Measurements from ENCODE around the gene SBNO1.
"Not testable (repeated sequence)": the region's sequence is repeated elsewhere in the genome, so short reads cannot be mapped to it uniquely, and the experiment has no call there.

Gene SBNO1

GRCh38 chr12:123351349-123351748 lies 13.3 kb downstream of the SBNO1 start:
- Histone ChIP-seq H3K4me3 (ENCODE audit: insufficient read depth, low read depth, low read length) (no peak overlapping the region), H3K9me3 (ENCODE audit: control insufficient read depth, low read length) (no peaks in the 10 kb centered on the region), H3K27me3 (ENCODE audit: control insufficient read depth, insufficient read depth, low read length, poor library complexity, severe bottlenecking) (no peaks in the 10 kb centered on the region), H3K27ac (ENCODE audit: insufficient read depth, low read depth, low read length, poor library complexity, severe bottlenecking) (no peak overlapping the region), H3K36me3 (ENCODE audit: control insufficient read depth, insufficient read depth, low read length) (peaks cover 15% of the 10 kb centered on the region), H3K4me1 (ENCODE audit: control insufficient read depth, insufficient read depth, low read length) (no peaks in the 10 kb centered on the region)
- WGBS, 2 experiments, result 94 to 98% methylated on average over 2 of the region's 2 CpGs

DNA sequence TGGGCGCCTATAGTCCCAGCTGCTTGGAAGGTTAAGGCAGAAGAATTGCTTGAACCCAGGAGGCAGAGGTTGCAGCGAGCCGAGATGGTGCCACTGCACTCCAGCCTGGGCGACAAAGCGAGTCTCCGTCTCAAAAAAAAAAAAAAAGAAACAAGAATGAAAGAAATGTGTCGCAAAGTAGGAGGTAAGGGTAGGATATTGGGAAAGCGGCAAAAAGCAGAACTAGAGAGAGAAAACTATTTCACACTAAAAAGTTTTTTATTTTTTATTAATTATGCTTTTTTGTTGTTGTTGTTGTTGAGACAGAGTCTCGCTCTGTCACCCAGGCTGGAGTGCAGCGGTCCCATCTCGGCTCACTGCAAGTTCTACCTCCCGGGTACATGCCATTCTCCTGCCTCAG lies 17.7 kb downstream of the SBNO1 start:
- peaks cover 30% of the 10 kb centered on the region for H3K36me3 ChIP-seq (ENCODE audit: control insufficient read depth, insufficient read depth, low read length)
- no peaks in the 10 kb centered on the region for H3K4me1 ChIP-seq (ENCODE audit: control insufficient read depth, insufficient read depth, low read length)
- no peak overlapping the region for H3K27ac ChIP-seq (ENCODE audit: insufficient read depth, low read depth, low read length, poor library complexity, severe bottlenecking)
- no peaks in the 10 kb centered on the region for H3K27me3 ChIP-seq (ENCODE audit: control insufficient read depth, insufficient read depth, low read length, poor library complexity, severe bottlenecking)
- H3K4me3 ChIP-seq (ENCODE audit: insufficient read depth, low read depth, low read length), result no peak overlapping the region
- WGBS, 2 experiments, result 97 to 98% methylated on average over 11 to 12 of the region's 12 CpGs
- H3K9me3 ChIP-seq (ENCODE audit: control insufficient read depth, low read length), result no peaks in the 10 kb centered on the region

- Histone ChIP-seq H3K36me3 (ENCODE audit: control insufficient read depth, insufficient read depth, low read length) (peaks cover 32% of the 10 kb centered on the region), H3K9me3 (ENCODE audit: control insufficient read depth, low read length) (no peaks in the 10 kb centered on the region), H3K27ac (ENCODE audit: insufficient read depth, low read depth, low read length, poor library complexity, severe bottlenecking) (no peak overlapping the region), H3K4me3 (ENCODE audit: insufficient read depth, low read depth, low read length) (no peak overlapping the region), H3K27me3 (ENCODE audit: control insufficient read depth, insufficient read depth, low read length, poor library complexity, severe bottlenecking) (no peaks in the 10 kb centered on the region), H3K4me1 (ENCODE audit: control insufficient read depth, insufficient read depth, low read length) (no peaks in the 10 kb centered on the region)
- 95 to 97% methylated on average over 6 of the region's 6 CpGs for WGBS, 2 experiments
These were observed 20.6 kb downstream of the SBNO1 start for GRCh38 chr12:123344086-123344485.

GRCh38 chr12:123337070-123337469 lies 27.6 kb downstream of the SBNO1 start:
- H3K4me3 ChIP-seq (ENCODE audit: insufficient read depth, low read depth, low read length), result no peak overlapping the region
- WGBS, 2 experiments, result 97 to 99% methylated on average over 4 to 5 of the region's 5 CpGs
- no peak overlapping the region for H3K27ac ChIP-seq (ENCODE audit: insufficient read depth, low read depth, low read length, poor library complexity, severe bottlenecking)
- peaks cover 8% of the 10 kb centered on the region for H3K36me3 ChIP-seq (ENCODE audit: control insufficient read depth, insufficient read depth, low read length)
- no peaks in the 10 kb centered on the region for H3K27me3 ChIP-seq (ENCODE audit: control insufficient read depth, insufficient read depth, low read length, poor library complexity, severe bottlenecking)
- H3K9me3 ChIP-seq (ENCODE audit: control insufficient read depth, low read length), result no peaks in the 10 kb centered on the region
- H3K4me1 ChIP-seq (ENCODE audit: control insufficient read depth, insufficient read depth, low read length), result no peaks in the 10 kb centered on the region

DNA sequence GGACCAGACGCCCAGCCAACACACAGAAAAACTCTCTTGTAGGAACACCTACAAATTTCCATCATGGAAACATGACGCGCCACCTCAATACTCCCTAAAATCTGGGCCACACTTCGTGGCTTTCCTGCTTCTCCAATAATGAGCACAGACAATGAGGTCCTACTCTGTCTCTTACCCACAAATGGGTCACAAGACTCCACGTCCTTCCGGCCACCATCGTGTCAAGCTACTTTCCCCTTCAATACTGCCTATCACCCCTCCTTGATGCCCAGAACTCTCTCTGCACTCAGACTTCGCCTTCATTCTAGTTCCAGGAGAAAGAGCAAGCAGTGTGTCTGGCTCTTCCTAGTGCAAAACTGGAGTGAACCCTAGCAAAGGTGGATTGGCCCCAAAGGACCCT lies 28.1 kb downstream of the SBNO1 start:
- no peak overlapping the region for H3K4me3 ChIP-seq (ENCODE audit: insufficient read depth, low read depth, low read length)
- H3K27me3 ChIP-seq (ENCODE audit: control insufficient read depth, insufficient read depth, low read length, poor library complexity, severe bottlenecking), result no peaks in the 10 kb centered on the region
- H3K9me3 ChIP-seq (ENCODE audit: control insufficient read depth, low read length), result no peaks in the 10 kb centered on the region
- H3K36me3 ChIP-seq (ENCODE audit: control insufficient read depth, insufficient read depth, low read length), result peaks cover 8% of the 10 kb centered on the region
- WGBS, 2 experiments, result 94 to 95% methylated on average over 8 of the region's 8 CpGs
- H3K4me1 ChIP-seq (ENCODE audit: control insufficient read depth, insufficient read depth, low read length), result no peaks in the 10 kb centered on the region
- H3K27ac ChIP-seq (ENCODE audit: insufficient read depth, low read depth, low read length, poor library complexity, severe bottlenecking), result no peak overlapping the region

DNA sequence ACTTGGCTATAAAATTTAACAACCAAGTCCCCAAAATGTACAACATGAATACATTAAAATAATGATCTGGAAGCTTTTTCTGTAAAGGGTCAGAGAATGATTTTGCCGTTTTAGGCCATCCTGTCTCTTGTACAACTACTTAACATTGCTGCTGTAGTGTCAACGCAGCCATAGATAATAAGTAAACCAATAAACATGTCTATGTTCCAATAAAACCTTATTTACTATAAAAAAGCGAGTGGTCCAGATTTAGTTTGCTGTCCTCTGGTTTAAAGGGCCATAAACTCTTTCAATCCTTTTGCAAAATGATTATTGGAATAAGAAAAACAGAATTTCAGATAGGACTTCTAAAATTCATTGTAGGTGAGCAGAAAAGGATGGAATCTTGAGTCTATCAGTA lies 29.2 kb downstream of the SBNO1 start:
- Histone ChIP-seq H3K4me1 (ENCODE audit: control insufficient read depth, insufficient read depth, low read length) (no peaks in the 10 kb centered on the region), H3K27me3 (ENCODE audit: control insufficient read depth, insufficient read depth, low read length, poor library complexity, severe bottlenecking) (no peaks in the 10 kb centered on the region), H3K4me3 (ENCODE audit: insufficient read depth, low read depth, low read length) (no peak overlapping the region), H3K36me3 (ENCODE audit: control insufficient read depth, insufficient read depth, low read length) (peaks cover 13% of the 10 kb centered on the region), H3K27ac (ENCODE audit: insufficient read depth, low read depth, low read length, poor library complexity, severe bottlenecking) (no peak overlapping the region), H3K9me3 (ENCODE audit: control insufficient read depth, low read length) (no peaks in the 10 kb centered on the region)
- 90 to 96% methylated on average over 3 of the region's 3 CpGs for WGBS, 2 experiments

DNA sequence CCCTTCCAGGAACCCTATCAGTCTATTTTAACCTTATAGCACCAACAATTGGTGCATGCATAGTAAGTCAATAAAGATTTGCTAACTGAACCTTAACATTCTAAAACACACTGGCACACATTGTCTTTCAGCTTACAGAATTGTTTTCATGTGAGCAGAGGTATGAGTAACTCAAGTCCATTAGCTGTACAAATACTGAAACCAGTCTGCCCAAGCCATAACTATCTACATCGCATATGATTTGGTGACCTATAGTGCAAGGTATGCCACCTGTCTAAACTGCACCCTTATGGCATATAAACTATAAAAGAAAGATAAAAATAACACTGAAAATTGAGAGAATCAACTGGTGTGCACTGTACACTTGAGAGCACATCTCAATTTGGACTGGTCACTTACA lies 34.8 kb downstream of the SBNO1 start:
- Histone ChIP-seq H3K9me3 (ENCODE audit: control insufficient read depth, low read length) (no peaks in the 10 kb centered on the region), H3K36me3 (ENCODE audit: control insufficient read depth, insufficient read depth, low read length) (peaks cover 57% of the 10 kb centered on the region), H3K4me1 (ENCODE audit: control insufficient read depth, insufficient read depth, low read length) (no peaks in the 10 kb centered on the region), H3K27ac (ENCODE audit: insufficient read depth, low read depth, low read length, poor library complexity, severe bottlenecking) (no peak overlapping the region), H3K27me3 (ENCODE audit: control insufficient read depth, insufficient read depth, low read length, poor library complexity, severe bottlenecking) (no peaks in the 10 kb centered on the region), H3K4me3 (ENCODE audit: insufficient read depth, low read depth, low read length) (no peak overlapping the region)
- 90 to 100% methylated on average over 1 of the region's 1 CpG for WGBS, 2 experiments

DNA sequence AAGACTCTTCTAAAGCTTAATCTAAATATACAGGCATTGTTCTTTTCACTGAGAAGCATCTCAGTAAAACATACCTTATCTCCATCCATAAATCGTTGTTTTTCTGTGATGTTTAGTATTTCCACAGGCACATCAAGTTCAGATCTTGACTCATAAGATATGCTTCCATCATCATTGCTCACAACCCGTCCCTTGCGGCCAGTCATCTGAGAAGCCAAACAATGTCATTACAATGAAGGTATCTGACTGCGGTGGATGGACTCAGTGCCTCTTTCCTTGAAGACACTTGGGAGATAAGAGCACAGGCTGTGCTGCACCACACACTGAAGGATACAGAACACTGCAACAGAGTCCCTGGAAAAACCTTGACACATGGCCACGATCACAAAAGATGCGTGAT lies 44.8 kb downstream of the SBNO1 start:
- Histone ChIP-seq H3K4me3 (ENCODE audit: insufficient read depth, low read depth, low read length) (no peak overlapping the region), H3K9me3 (ENCODE audit: control insufficient read depth, low read length) (no peaks in the 10 kb centered on the region), H3K27ac (ENCODE audit: insufficient read depth, low read depth, low read length, poor library complexity, severe bottlenecking) (no peak overlapping the region), H3K27me3 (ENCODE audit: control insufficient read depth, insufficient read depth, low read length, poor library complexity, severe bottlenecking) (no peaks in the 10 kb centered on the region), H3K4me1 (ENCODE audit: control insufficient read depth, insufficient read depth, low read length) (no peaks in the 10 kb centered on the region), H3K36me3 (ENCODE audit: control insufficient read depth, insufficient read depth, low read length) (peaks cover 65% of the 10 kb centered on the region)
- 96 to 97% methylated on average over 6 of the region's 6 CpGs for WGBS, 2 experiments

GRCh38 chr12:123319273-123319672 lies 45.4 kb downstream of the SBNO1 start:
- H3K27ac ChIP-seq (ENCODE audit: insufficient read depth, low read depth, low read length, poor library complexity, severe bottlenecking), result no peak overlapping the region
- no peaks in the 10 kb centered on the region for H3K4me1 ChIP-seq (ENCODE audit: control insufficient read depth, insufficient read depth, low read length)
- no peaks in the 10 kb centered on the region for H3K9me3 ChIP-seq (ENCODE audit: control insufficient read depth, low read length)
- no peak overlapping the region for H3K4me3 ChIP-seq (ENCODE audit: insufficient read depth, low read depth, low read length)
- H3K27me3 ChIP-seq (ENCODE audit: control insufficient read depth, insufficient read depth, low read length, poor library complexity, severe bottlenecking), result no peaks in the 10 kb centered on the region
- WGBS, 2 experiments, result 96 to 97% methylated on average over 3 of the region's 3 CpGs
- H3K36me3 ChIP-seq (ENCODE audit: control insufficient read depth, insufficient read depth, low read length), result peaks cover 64% of the 10 kb centered on the region

- H3K9me3 ChIP-seq (ENCODE audit: control insufficient read depth, low read length); H3K4me1 ChIP-seq (ENCODE audit: control insufficient read depth, insufficient read depth, low read length); H3K27me3 ChIP-seq (ENCODE audit: control insufficient read depth, insufficient read depth, low read length, poor library complexity, severe bottlenecking); H3K4me3 ChIP-seq (ENCODE audit: insufficient read depth, low read depth, low read length); H3K27ac ChIP-seq (ENCODE audit: insufficient read depth, low read depth, low read length, poor library complexity, severe bottlenecking): not testable (repeated sequence)
- peaks cover 53% of the 10 kb centered on the region for H3K36me3 ChIP-seq (ENCODE audit: control insufficient read depth, insufficient read depth, low read length)
- WGBS, 2 experiments, result 89 to 100% methylated on average over 1 to 2 of the region's 4 CpGs
These were observed 51.6 kb downstream of the SBNO1 start for GRCh38 chr12:123313046-123313445.

GRCh38 chr12:123306200-123306599 lies 58.4 kb downstream of the SBNO1 start:
- no peaks in the 10 kb centered on the region for H3K27me3 ChIP-seq (ENCODE audit: control insufficient read depth, insufficient read depth, low read length, poor library complexity, severe bottlenecking)
- WGBS, 2 experiments, result 90 to 96% methylated on average over 3 of the region's 3 CpGs
- H3K27ac ChIP-seq (ENCODE audit: insufficient read depth, low read depth, low read length, poor library complexity, severe bottlenecking), result no peak overlapping the region
- H3K36me3 ChIP-seq (ENCODE audit: control insufficient read depth, insufficient read depth, low read length), result peaks cover 62% of the 10 kb centered on the region
- H3K4me3 ChIP-seq (ENCODE audit: insufficient read depth, low read depth, low read length), result no peak overlapping the region
- H3K4me1 ChIP-seq (ENCODE audit: control insufficient read depth, insufficient read depth, low read length), result no peaks in the 10 kb centered on the region
- H3K9me3 ChIP-seq (ENCODE audit: control insufficient read depth, low read length), result no peaks in the 10 kb centered on the region

All from ectodermal cell (in vitro differentiated cells).